Urothelium cell line (cell line): Measurements from ENCODE around the gene PPP2R5B.

Source experiments
- DNase-seq: peaks from one replicate; pipeline ENCODE4 v3.0.0; 2011; ENCODE audit warnings: low spot score, mixed read lengths
- FAIRE-seq: peaks from 2 replicates; lab custom pipeline; 2011; peaks lifted over from hg19 to GRCh38; lab: Jason Lieb, UNC

Gene PPP2R5B

GRCh38 chr11:64926689-64927088, 2.2 kb downstream of the PPP2R5B start:
- DNase-seq (no peak), FAIRE-seq (no peak)

- DNase-seq (no peak), FAIRE-seq (no peak)
Observed at GRCh38 chr11:64928957-64929356, 4.5 kb downstream of the PPP2R5B start.

- FAIRE-seq = no peak
- DNase-seq = no peak
Observed at GRCh38 chr11:64929625-64930024, 5.1 kb downstream of the PPP2R5B start.

- FAIRE-seq (no peak), DNase-seq (no peak)
Observed at GRCh38 chr11:64930340-64930739, 5.9 kb downstream of the PPP2R5B start.

GRCh38 chr11:64931290-64931689, 6.8 kb downstream of the PPP2R5B start:
- FAIRE-seq = no peak
- DNase-seq = no peak

- DNase-seq (no peak), FAIRE-seq (no peak)
Observed at GRCh38 chr11:64932324-64932723, 7.8 kb downstream of the PPP2R5B start.

- DNase-seq = no peak
- FAIRE-seq = no peak
Observed at GRCh38 chr11:64933213-64933934, 8.9 kb downstream of the PPP2R5B start.

GRCh38 chr11:64933935-64934681, 9.6 kb downstream of the PPP2R5B start:
- DNase-seq (no peak), FAIRE-seq (no peak)

GRCh38 chr11:64934682-64935358, 10.3 kb downstream of the PPP2R5B start:
- FAIRE-seq (no peak), DNase-seq (no peak)

- DNase-seq (no peak), FAIRE-seq (no peak)
Observed at GRCh38 chr11:64935359-64936081, 11.0 kb downstream of the PPP2R5B start, which contains the start of gene GPHA2. Gene GPHA2 (minus strand): TSS chr11:64935893. CDS start chr11:64935460, 433 bp downstream.

- no peak for DNase-seq
- FAIRE-seq = no peak
Observed at GRCh38 chr11:64936539-64936938, 12.1 kb downstream of the PPP2R5B start.

GRCh38 chr11:64947208-64947814, 22.8 kb downstream of the PPP2R5B start:
- no peak for DNase-seq
- no peak for FAIRE-seq

GRCh38 chr11:64951529-64951928, 27.0 kb downstream of the PPP2R5B start:
- FAIRE-seq (no peak), DNase-seq (no peak)

- FAIRE-seq (no peak), DNase-seq (no peak)
Observed at GRCh38 chr11:64954201-64954600, 29.7 kb downstream of the PPP2R5B start.

- DNase-seq (no peak), FAIRE-seq (no peak)
Observed at GRCh38 chr11:64959498-64959897, 35.0 kb downstream of the PPP2R5B start.

GRCh38 chr11:64960719-64961118, 36.2 kb downstream of the PPP2R5B start:
- DNase-seq = no peak
- no peak for FAIRE-seq

- FAIRE-seq (no peak), DNase-seq (no peak)
Observed at GRCh38 chr11:64963072-64963631, 38.7 kb downstream of the PPP2R5B start.

- DNase-seq (no peak), FAIRE-seq (no peak)
Observed at GRCh38 chr11:64967375-64967774, 42.9 kb downstream of the PPP2R5B start.

GRCh38 chr11:64969209-64969608, 44.7 kb downstream of the PPP2R5B start:
- no peak for DNase-seq
- no peak for FAIRE-seq

- FAIRE-seq = no peak
- DNase-seq = no peak
Observed at GRCh38 chr11:64970731-64971151, 46.3 kb downstream of the PPP2R5B start.
